Endothelial cell (in vitro differentiated cells): Measurements from ENCODE around the gene HYAL3. TPM values are rescaled to one million over a fixed set of nuclear protein-coding genes. Genes with fewer than 3 reads are reported as not detected.
"Not testable (repeated sequence)": the region's sequence is repeated elsewhere in the genome, so short reads cannot be mapped to it uniquely, and the experiment has no call there.

Experiments used
- DNase-seq: peaks from one replicate; pipeline ENCODE4 v3.0.0; 2021; ENCODE audit warnings: low spot score
- H3K27ac Mint-ChIP-seq: one replicate; pipeline ENCODE4 v1.8.0; 2021; ENCODE audit warnings: mixed read lengths, inconsistent platforms; ENCODE audit not compliant: unreplicated experiment
- H3K27me3 Mint-ChIP-seq: one replicate; pipeline ENCODE4 v1.8.0; 2021; ENCODE audit warnings: mild to moderate bottlenecking, moderate library complexity, mixed read lengths, inconsistent platforms; ENCODE audit not compliant: unreplicated experiment
- H3K36me3 Mint-ChIP-seq: one replicate; pipeline ENCODE4 v1.8.0; 2021; ENCODE audit warnings: mild to moderate bottlenecking, low read depth, mixed read lengths, inconsistent platforms; ENCODE audit not compliant: unreplicated experiment
- H3K4me1 Mint-ChIP-seq: one replicate; pipeline ENCODE4 v1.8.0; 2021; ENCODE audit warnings: mild to moderate bottlenecking, mixed read lengths, inconsistent platforms; ENCODE audit not compliant: unreplicated experiment
- H3K4me3 Mint-ChIP-seq: one replicate; pipeline ENCODE4 v1.8.0; 2021; ENCODE audit warnings: mild to moderate bottlenecking, mixed read lengths, inconsistent platforms; ENCODE audit not compliant: unreplicated experiment
- H3K9me3 Mint-ChIP-seq: one replicate; pipeline ENCODE4 v1.8.0; 2021; ENCODE audit warnings: mixed read lengths, inconsistent platforms; ENCODE audit not compliant: unreplicated experiment
- total RNA-seq: library from RNA; stranded (reverse); fragmentation: NEBNext Ultra II Directional; extraction: Animal tissue kit (Norgen Biotek cat#: 25700); gene quantifications from one replicate; pipeline ENCODE4 v1.2.1, GENCODE V29; 2021; ENCODE audit not compliant: unreplicated experiment
- TF ChIP-seq, protein P1 (sequence below): fragments of 200-600 bp; sonication (generic); IDR thresholded peaks from one replicate; pipeline ENCODE4 v1.5.0; 2021; ENCODE audit warnings: antibody characterized with exemption; ENCODE audit not compliant: unreplicated experiment

The HYAL3 gene
- total RNA-seq, 1 donor from 2014 or later, result 12.7 TPM

DNA sequence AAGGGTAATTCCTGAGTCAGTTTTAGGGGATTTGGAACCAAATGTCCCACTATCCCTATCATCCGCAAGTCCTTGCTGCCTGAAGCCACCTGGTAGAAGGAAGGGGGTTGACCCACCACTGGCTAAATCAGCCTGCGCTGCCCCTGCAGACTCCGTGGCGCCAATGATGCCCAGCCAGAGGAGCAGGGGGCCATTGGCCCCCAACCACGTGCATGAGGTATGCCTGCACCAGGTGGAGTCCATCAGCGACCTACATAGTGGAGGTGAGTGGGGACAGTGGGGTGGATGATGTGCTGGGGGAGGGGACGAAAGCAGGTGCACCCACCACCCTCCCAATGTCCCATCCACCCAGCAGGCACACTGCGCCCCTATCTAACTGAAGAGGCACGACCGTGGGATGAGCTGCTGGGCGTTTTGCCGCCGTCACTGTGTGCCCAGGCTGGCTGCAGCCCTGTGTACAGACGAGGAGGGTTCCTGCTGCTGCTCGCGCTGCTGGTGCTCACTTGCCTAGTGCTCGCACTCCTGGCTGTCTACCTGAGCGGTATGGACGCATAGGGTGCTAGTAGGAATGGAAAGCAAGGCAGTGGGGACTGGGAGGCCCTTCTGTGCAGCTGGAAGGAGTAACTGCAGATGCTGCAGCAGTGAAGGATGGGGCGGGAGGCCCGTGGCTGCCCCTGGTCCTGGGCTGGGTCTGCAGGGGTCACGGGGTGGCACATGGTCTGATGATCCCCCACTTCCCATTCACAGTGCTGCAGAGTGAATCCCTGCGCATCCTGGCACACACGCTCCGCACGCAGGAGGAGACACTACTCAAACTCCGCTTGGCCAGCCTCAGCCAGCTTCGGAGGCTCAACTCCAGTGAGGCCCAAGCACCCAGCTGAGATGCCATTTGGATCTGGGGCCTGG lies 12.6 kb downstream of the HYAL3 start:
- H3K36me3 Mint-ChIP-seq, result peaks cover 10% of the 10 kb centered on the region
- H3K27ac Mint-ChIP-seq, result no peak overlapping the region
- no peak overlapping the region for H3K4me3 Mint-ChIP-seq
- TF ChIP-seq, protein P1, sequence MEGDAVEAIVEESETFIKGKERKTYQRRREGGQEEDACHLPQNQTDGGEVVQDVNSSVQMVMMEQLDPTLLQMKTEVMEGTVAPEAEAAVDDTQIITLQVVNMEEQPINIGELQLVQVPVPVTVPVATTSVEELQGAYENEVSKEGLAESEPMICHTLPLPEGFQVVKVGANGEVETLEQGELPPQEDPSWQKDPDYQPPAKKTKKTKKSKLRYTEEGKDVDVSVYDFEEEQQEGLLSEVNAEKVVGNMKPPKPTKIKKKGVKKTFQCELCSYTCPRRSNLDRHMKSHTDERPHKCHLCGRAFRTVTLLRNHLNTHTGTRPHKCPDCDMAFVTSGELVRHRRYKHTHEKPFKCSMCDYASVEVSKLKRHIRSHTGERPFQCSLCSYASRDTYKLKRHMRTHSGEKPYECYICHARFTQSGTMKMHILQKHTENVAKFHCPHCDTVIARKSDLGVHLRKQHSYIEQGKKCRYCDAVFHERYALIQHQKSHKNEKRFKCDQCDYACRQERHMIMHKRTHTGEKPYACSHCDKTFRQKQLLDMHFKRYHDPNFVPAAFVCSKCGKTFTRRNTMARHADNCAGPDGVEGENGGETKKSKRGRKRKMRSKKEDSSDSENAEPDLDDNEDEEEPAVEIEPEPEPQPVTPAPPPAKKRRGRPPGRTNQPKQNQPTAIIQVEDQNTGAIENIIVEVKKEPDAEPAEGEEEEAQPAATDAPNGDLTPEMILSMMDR, result no peak
- no peak for DNase-seq
- H3K9me3 Mint-ChIP-seq, result no peaks in the 10 kb centered on the region
- peaks cover 6% of the 10 kb centered on the region for H3K4me1 Mint-ChIP-seq
- peaks cover 16% of the 10 kb centered on the region for H3K27me3 Mint-ChIP-seq

DNA sequence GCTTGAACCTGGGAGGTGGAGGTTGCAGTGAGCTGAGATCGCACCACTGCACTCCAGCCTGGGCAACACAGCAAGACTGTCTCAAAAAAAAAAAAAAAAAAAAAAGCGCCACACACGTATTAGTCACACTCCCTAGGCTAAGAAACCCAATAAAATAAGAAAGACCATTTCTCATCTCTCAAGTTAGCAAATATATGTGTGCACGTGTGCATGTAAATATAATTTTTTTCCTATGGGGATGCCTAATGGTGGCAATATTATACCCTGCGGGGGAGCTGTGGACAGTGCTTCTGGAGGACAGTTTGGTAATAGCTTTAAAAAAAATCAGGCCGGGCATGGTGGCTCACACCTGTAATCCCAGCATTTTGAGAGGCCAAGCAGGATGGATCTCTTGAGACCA lies 15.1 kb downstream of the HYAL3 start:
- not testable (repeated sequence) for DNase-seq, H3K27ac Mint-ChIP-seq, H3K4me1 Mint-ChIP-seq, H3K9me3 Mint-ChIP-seq, H3K36me3 Mint-ChIP-seq, H3K4me3 Mint-ChIP-seq
- H3K27me3 Mint-ChIP-seq, result peaks cover 11% of the 10 kb centered on the region

DNA sequence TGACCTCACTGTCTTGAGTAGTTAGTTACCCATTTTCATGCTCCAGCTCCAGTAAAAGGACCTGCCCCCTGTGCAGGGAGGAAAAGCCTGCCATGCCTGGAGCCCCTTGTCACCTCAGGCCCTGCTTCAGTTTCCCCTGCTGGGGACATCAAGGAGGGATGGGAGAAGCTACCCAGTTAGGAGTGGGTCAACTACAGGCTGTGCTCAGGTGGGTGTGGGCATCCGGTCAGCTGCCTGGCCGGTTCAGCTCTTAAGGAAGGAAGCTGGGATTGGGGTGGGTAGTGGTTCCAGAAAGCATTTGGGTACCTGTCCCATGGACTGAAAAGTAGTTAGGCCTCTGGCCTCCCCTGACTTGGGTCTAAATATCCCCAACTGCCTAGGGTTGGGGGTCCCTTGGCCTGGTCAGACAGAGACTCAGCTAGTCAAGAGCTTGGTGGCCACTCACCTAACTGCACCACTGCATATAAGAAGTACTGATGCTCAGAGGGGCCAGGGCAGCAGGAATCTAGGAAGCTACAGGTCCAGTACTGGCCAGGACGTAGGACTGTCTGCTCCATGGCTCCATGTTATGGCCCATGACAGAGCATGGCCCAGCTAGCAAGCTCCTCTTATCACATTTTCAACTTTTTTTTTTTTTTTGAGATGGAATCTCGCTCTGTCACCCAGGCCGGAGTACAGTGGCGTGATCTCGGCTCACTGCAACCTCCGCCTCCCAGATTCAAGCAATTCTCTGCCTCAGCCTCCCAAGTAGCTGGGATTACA lies 19.8 kb downstream of the HYAL3 start:
- no peak overlapping the region for H3K4me3 Mint-ChIP-seq
- DNase-seq, result no peak
- H3K9me3 Mint-ChIP-seq, result no peaks in the 10 kb centered on the region
- H3K27ac Mint-ChIP-seq, result no peak overlapping the region
- TF ChIP-seq, protein P1, result no peak
- no peaks in the 10 kb centered on the region for H3K36me3 Mint-ChIP-seq
- H3K4me1 Mint-ChIP-seq, result peaks cover 5% of the 10 kb centered on the region
- H3K27me3 Mint-ChIP-seq, result peaks cover 10% of the 10 kb centered on the region

DNA sequence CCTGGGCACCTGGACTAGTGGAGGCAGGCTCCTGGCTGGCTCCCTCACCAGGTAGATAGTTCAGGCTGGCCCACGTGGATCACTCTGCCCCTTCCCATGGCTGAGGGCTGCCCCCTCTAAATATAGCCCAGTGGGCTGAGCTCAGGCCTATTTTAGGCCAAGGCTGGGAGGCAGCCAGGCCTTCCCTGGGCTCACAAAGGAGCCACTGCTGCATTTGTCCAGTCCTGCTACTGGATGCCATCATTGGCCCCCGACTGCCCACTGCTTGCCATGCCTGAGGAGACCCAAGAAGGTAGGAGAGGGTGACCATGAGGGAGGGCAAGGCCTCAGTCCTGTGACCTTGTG lies 20.4 kb downstream of the HYAL3 start, which contains the start of gene LSMEM2:
TSS of gene LSMEM2 (plus strand) at position 208 of the 345 bp plus-strand sequence. CDS start at position 235, 27 bp downstream.
- Mint-ChIP-seq H3K4me3 (no peak within 1 kb of the TSS), H3K9me3 (no peaks in the 10 kb centered on the region), H3K4me1 (peaks cover 9% of the 10 kb centered on the region), H3K36me3 (no peaks in the 10 kb centered on the region), H3K27me3 (peaks cover 13% of the 10 kb centered on the region), H3K27ac (no peak within 1 kb of the TSS)
- TF ChIP-seq, protein P1, result no peak
- DNase-seq, result no peak

DNA sequence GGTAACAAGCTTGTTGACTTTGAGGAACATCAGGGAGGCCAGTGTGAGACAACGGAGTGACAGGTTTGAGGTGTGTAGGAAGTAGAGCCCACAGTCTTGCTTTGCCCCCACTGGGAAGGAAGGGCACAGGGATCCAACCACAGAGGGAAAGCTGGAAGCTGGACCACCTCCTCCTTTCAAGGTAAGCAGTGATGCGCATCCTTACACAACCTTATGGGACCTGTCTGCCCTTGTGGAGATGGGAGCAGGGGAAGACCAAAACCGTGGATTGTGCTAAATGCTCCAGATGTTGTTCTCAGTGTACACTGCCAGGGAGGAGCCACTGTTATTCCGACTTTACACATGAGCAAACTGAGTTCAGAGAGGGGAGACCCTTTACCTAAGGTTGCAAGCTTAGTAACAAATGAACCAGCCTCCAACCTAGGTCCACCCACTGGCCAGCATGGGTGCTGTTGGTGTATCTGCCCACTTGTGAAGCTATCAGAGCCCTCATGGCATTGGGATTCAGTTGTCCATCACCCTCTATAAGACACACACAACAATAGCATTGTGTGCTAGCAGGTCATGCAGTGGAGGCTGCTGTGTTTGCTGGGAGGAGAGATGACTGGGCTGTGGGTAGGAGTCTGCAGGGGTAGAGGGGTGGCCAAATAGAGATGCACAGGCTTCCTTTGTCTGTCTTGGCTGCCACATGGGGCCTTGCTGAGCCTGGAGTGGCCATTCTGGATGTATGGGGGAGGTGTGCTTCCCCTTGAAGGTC lies 20.9 kb downstream of the HYAL3 start:
- H3K36me3 Mint-ChIP-seq, result no peaks in the 10 kb centered on the region
- TF ChIP-seq, protein P1, result no peak
- no peak for DNase-seq
- H3K27me3 Mint-ChIP-seq, result peaks cover 13% of the 10 kb centered on the region
- H3K27ac Mint-ChIP-seq, result no peak overlapping the region
- no peaks in the 10 kb centered on the region for H3K9me3 Mint-ChIP-seq
- peaks cover 9% of the 10 kb centered on the region for H3K4me1 Mint-ChIP-seq
- H3K4me3 Mint-ChIP-seq, result no peak overlapping the region
